ENCODE data around the gene CTNNAL1.
"Not testable (repeated sequence)": the region's sequence is repeated elsewhere in the genome, so short reads cannot be mapped to it uniquely, and the experiment has no call there.

CTNNAL1 gene

DNA sequence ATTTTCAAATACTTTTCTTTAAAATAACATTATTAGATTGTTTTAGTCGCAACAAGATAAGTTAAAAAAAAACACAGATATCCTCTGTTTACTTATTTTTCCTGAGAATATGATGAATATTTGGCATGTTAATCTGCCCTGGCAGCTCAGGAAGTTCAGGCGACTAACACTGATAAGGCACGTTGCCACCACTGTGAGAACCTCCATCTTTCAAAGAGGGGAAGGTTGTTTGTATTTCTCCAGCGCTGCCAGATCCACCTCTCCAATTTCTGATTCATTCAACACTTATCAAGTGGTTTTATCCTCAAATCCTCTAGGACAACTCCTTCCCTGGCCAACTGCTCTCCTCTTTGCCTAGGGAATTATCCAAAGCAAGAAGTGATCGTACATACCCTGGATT, 21.8 kb downstream of the CTNNAL1 start:
- no peak for TF ChIP-seq POLR2A (IDR thresholded peaks at IDR 0.05; ENCODE audit: low read depth, low read length)
- peak; percentile 20 for FAIRE-seq
- no peak for DNase-seq (ENCODE audit: insufficient read length, low spot score)

DNA sequence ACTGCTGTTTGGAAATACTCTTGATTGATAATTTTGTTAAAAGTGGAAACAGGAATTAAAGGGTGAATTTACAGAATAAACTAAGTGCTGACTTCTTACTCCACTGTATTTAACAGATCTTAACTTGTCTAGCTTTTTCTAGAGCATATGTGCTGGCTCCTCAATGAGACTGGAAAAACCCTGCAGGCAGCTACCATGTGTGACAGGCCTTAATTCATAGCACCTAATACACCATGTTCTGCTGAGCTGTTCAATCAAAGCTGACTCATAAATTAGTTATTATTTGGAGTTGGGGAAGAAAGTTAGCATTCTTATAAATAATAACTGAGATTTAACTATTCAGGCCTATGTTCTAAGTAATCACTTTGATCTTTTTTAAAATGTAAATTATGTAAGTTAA, 29.4 kb downstream of the CTNNAL1 start:
- FAIRE-seq: no peak
- TF ChIP-seq POLR2A (IDR thresholded peaks at IDR 0.05; ENCODE audit: low read depth, low read length): no peak
- no peak for DNase-seq (ENCODE audit: insufficient read length, low spot score)

DNA sequence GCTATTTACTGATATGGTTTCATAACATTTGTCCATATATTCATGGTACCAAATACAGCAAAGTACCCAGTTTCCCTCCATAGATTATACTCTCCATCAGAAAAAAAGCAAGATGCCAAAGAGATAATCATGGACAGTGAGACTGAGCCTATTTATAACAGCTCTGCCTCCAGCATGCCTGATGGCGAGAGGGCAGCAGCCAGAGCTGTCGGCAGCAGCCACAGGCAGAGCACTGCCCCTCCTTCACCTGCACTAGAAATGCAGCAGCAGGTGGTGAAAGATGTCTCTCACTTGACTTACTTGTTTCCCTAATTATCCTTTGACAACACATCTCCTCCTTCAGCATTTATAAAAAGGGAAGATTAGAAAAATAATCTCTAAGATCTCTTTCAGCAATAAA, 32.4 kb downstream of the CTNNAL1 start:
- TF ChIP-seq POLR2A (IDR thresholded peaks at IDR 0.05; ENCODE audit: low read depth, low read length): no peak
- FAIRE-seq: peak; percentile 55
- no peak for DNase-seq (ENCODE audit: insufficient read length, low spot score)

DNA sequence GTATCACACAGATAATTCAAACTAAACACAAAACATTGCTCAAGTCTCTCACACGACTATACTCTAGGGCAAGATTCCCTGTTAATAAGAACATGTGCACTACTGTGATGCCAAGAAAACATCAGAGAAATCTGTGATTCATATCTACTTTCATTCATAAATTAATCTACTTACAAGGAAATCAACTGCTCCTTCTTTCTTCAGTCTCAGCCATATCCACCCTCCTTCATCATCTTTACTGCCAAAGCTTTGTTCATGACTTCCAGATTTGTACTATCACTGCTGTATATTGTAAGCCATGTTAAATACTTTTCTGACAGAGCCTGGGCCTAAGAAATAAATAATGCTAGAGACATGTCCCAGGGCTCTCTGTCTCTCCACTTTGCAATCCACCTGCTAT, 35.1 kb downstream of the CTNNAL1 start:
- no peak for TF ChIP-seq POLR2A (IDR thresholded peaks at IDR 0.05; ENCODE audit: low read depth, low read length)
- FAIRE-seq (peak; percentile 62), DNase-seq (ENCODE audit: insufficient read length, low spot score) (no peak)

DNA sequence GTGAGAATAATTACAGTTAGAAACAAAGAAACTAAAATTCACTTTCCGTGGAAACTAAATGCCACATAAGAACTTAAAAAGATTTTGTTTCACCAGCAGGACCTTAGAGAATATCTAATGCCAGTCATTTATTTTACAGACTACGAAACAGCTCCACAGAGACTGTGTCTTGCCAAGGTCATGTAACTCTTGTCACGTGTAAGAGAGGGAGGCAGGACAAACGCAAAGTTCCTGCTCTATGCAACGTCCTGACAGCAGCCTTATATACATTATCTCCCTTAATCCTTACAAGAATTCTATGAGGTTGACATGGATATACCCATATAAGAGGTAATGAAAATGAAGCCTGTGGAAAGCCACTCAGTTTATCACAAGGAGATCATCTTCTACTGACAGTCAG, 39.4 kb downstream of the CTNNAL1 start:
- TF ChIP-seq POLR2A (IDR thresholded peaks at IDR 0.05; ENCODE audit: low read depth, low read length): no peak
- peak; percentile 48 for FAIRE-seq

DNA sequence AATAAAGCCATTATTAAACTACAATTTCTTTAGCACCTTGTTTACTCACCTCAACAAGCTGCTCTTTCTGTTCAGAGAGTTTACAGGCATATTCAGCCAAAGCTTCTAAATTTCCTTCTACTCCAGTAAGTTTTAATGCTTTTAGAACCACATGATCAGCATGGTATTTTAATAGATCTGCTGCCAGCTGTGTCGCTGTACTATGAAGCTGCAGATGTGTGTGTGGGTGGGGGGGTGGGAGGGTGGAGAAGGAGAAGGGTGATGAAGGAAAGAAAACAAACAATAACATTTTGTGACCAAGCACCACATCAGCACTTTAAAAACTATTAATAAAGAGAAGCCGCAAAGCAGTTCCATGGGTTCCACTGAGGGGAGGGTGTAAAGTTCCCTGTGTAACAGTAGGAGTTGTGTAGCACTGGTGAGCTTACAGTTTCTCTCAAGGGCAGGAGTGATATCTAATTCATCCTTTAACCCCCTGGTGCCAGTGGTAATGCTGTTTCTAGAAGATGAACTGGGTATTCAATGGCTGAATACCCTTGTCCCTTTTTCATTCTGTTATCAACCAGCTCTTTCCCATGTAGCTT, 40.6 kb downstream of the CTNNAL1 start:
- DNase-seq (ENCODE audit: insufficient read length, low spot score) (no peak), FAIRE-seq (peak; percentile 41)
- TF ChIP-seq POLR2A (IDR thresholded peaks at IDR 0.05; ENCODE audit: low read depth, low read length): no peak

More for the DNA sequence above, 39.4 kb downstream of the CTNNAL1 start:
- no peak for DNase-seq (ENCODE audit: insufficient read length, low spot score)

DNA sequence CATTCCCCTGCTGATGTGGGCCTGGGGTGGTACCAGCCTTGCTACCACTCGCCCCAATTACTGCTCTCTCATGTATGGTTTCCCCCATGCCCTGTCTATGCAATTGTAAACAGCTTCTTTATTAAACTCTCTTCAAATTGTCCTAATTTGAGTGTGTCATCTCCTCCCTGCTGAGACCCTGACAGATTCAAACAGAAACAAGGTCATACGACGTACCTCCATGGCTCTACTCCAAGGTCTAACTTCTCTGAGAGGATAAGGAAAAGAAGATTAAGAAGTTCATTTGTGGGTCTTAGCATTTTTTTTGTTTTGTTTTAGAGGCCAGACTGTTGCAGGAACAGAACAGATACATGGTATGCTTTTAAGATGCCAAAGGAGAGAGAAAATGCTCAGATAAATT, 41.1 kb downstream of the CTNNAL1 start:
- TF ChIP-seq POLR2A (IDR thresholded peaks at IDR 0.05; ENCODE audit: low read depth, low read length): no peak
- DNase-seq (ENCODE audit: insufficient read length, low spot score): no peak
- peak; percentile 62 for FAIRE-seq

DNA sequence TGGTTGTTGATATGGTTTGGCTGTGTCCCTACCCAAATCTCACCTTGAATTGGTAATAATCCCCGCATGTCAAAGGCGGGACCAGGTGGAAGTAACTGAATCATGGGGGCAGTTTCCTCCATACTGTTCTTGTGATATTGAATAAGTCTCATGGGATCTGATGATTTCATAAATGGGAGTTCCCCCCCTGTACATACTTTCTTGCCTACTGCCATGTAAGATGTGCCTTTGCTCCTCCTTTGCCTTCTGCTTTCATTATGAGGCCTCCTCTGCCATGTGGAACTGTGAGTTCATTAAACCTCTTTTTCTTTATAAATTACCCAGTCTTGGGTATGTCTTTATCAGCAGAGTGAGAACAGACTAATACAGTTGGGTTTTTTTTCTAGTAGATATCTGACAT, 41.9 kb downstream of the CTNNAL1 start:
- DNase-seq (ENCODE audit: insufficient read length, low spot score): not testable (repeated sequence)
- peak; percentile 27 for FAIRE-seq

DNA sequence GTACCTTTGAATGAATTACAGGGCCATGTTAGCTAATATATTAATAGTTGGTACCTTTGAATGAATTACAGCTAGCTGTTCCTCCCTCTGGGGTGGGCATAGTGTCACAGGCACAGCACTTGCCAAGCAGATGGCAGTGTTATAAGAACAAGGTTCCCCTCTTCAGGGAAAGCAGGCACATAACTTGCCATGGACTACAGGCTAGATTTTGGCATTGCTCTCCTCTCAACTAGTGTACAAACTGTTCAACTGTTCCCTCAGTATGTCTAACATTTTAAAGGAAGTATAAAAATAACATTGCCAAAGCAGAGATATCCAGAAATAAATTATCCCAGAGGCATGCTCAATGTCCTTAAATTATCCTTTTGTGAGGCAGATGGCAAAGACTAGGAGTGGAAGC, 45.4 kb downstream of the CTNNAL1 start:
- no peak for TF ChIP-seq POLR2A (IDR thresholded peaks at IDR 0.05; ENCODE audit: low read depth, low read length)
- DNase-seq (ENCODE audit: insufficient read length, low spot score) (no peak), FAIRE-seq (peak; percentile 53)

DNA sequence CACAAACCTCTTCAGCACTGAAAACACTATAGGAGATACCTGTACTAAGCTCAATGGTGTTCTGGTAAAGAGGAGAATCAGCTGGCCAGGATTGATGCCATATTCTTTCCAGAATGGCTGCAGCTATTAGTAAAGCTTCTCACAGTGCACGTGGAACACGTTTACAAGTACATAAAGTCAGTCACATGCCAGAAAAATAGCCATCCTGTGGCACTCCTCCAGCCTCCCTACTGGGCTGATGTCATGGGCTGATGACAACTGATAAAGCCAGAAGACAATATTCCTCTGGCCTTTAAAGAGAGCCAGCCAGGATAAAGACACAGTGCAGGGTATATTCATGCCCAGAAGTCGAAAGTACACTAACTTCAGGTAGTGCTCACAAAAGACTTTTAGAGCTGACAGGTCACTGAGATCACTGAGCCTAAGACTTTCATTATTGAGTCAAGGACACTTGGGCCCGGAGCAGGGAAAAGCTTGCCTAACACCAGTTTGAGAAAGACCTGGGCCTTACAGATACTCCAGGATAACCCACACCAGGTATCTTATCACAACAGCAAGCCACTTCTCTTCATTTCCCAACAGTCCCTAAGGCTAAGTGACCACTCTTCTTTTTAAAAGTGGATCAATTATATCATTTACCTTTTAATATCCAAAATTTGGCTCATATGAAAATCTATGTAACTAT, 49.7 kb downstream of the CTNNAL1 start:
- FAIRE-seq (peak; percentile 94), DNase-seq (ENCODE audit: insufficient read length, low spot score) (no peak)
- no peak for TF ChIP-seq POLR2A (IDR thresholded peaks at IDR 0.05; ENCODE audit: low read depth, low read length)

DNA sequence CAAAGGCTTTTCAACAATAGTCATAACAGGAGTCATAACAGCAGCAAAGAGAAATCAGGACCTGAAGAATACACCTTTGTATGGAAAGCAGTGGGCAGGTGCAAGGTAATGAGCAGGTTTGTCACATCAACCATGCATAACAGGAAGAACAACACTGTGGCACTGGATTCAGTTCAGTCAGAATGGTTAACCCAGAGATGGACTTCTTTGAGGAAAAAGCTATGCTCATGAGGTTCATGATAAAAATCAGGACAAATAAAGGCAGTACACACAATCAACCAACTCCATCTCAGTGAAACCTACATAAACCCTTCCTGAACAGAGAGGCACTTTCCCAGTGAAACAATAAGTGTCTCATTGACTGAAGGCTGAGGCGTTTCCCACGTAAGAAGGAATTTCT, 52.1 kb downstream of the CTNNAL1 start:
- FAIRE-seq (peak; percentile 75), DNase-seq (ENCODE audit: insufficient read length, low spot score) (no peak)
- no peak for TF ChIP-seq POLR2A (IDR thresholded peaks at IDR 0.05; ENCODE audit: low read depth, low read length)

DNA sequence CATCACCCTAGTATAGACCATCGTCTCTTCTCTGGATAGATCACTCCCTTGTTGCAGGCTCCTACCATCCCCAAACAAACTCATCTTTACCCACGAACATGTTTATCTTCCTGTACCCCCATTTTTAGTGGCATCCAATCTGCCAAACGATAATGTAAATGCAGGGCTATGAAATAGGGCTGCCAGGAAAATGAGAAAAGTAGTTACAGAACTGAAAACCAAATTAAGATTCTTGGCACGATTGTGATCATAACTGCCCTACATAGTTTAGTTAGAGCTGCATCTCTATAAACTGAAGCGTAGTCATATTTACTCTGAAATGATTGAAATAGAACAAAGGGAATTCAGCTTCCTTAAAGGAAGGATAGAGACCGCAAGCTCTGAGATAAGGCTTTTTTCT, 53.0 kb downstream of the CTNNAL1 start:
- FAIRE-seq (no peak), DNase-seq (ENCODE audit: insufficient read length, low spot score) (no peak)
- no peak for TF ChIP-seq POLR2A (IDR thresholded peaks at IDR 0.05; ENCODE audit: low read depth, low read length)

DNA sequence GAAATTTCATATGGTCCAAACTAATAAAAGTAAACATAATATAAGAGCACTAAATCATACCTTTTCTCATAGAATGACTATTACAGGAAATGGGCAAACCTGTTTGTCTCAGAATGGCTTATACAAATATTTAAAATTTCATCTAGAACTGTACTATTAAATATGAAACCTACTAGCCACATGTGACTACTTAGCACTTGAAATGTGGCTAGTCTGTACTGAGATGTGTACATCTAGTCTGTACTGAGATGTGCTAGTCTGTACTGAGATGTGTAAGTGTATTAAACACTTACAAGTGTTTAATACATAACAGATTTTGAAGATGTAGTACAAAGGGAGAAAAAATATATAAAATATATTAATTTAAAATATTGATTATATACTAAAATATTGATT, 56.7 kb downstream of the CTNNAL1 start:
- no peak for FAIRE-seq
- TF ChIP-seq POLR2A (IDR thresholded peaks at IDR 0.05; ENCODE audit: low read depth, low read length): no peak
- DNase-seq (ENCODE audit: insufficient read length, low spot score): no peak

DNA sequence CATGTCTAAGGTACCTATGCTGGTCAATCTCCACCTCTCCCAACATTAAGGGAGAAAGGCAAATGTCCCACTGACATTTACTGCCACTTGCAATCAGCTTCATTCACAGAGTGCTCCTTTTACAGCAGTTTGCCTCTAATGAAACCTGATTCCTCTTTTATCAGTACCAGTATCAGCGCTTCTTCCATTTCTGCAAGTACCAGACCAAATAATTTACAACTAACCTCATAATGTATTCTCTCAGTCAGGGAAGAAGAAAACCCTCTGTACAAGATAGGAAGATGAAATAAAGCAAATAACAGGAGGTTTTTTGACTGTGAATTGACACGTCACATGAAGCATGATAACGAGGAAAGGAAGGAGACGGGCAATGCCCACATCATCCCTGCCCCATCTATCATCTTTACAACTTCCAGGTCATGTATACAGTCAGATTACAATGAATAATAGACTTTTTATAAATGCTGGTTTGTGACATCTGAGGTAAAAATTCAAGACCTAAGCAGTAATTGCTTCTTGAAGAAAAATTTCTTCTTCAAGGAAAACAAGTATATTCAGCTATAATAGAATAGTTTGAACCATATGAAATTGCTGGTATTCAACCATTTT, 57.2 kb downstream of the CTNNAL1 start:
- DNase-seq (ENCODE audit: insufficient read length, low spot score) (no peak), FAIRE-seq (peak; percentile 77)
- TF ChIP-seq POLR2A (IDR thresholded peaks at IDR 0.05; ENCODE audit: low read depth, low read length): no peak

DNA sequence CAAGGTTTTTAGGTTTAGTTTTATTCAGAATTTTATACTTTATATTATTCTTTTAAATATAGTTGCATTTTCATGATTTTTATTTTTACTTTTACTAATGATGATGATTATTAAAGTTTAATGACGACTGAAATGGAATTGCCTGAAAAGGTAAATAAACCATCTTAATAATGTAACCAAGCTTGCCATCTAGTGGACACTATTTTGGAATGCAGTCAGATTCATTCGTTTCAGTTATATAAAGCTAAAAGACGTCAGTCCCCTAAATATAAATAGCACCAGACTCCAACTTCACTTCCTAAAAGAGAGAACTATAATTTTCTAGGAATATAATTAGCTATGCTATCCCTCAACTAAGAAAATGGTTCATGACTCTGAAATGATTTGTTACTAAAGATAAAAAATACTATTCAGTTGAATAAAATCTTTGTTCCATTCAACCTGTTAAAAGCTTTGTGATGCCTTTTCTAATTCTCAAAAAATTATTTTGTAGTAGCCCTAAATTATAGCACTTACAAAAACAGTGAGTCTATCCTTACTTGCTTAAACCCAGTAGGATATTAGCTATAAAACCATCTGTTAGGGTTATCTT, 59.2 kb downstream of the CTNNAL1 start:
- no peak for TF ChIP-seq POLR2A (IDR thresholded peaks at IDR 0.05; ENCODE audit: low read depth, low read length)
- FAIRE-seq (peak; percentile 95), DNase-seq (ENCODE audit: insufficient read length, low spot score) (no peak)
